HCT116 (cell line): ENCODE data around the gene PDGFD.

Experiments used
- CTCF ChIP-seq, 3 experiments: fragments of 200-600 bp in 1 of 3; sonication (generic) in 1 of 3; IDR thresholded peaks in 2 of 3; conservative IDR thresholded peaks in 1 of 3; 2 replicates each; pipeline ENCODE4 v1.5.1; 2012 to 2017; ENCODE audit warnings: low read depth in 2 of 3, low read length in 2 of 3, antibody characterized with exemption in 1 of 3, borderline replicate concordance in 1 of 3, control low read depth in 1 of 3, mild to moderate bottlenecking in 1 of 3, mixed read lengths in 1 of 3, mixed run types in 1 of 3, moderate library complexity in 1 of 3; ENCODE audit not compliant: insufficient read depth in 1 of 3
- FOSL1 ChIP-seq: IDR thresholded peaks from 2 replicates; pipeline ENCODE4 v1.6.1; 2012; ENCODE audit warnings: low read depth
- JUND ChIP-seq: IDR thresholded peaks from 2 replicates; pipeline ENCODE4 v1.6.1; 2012
- POLR2A ChIP-seq: IDR thresholded peaks from 2 replicates; pipeline ENCODE4 v1.7.0; 2011; ENCODE audit warnings: borderline replicate concordance; ENCODE audit not compliant: insufficient read depth, insufficient read length; ENCODE audit errors: extremely low read depth
- SIN3A ChIP-seq: IDR thresholded peaks from 2 replicates; pipeline ENCODE4 v1.6.1; 2012; ENCODE audit warnings: low read depth
- TF ChIP-seq, protein P1 (sequence below): IDR thresholded peaks from 2 replicates; pipeline ENCODE4 v1.6.1; 2012

DNA sequence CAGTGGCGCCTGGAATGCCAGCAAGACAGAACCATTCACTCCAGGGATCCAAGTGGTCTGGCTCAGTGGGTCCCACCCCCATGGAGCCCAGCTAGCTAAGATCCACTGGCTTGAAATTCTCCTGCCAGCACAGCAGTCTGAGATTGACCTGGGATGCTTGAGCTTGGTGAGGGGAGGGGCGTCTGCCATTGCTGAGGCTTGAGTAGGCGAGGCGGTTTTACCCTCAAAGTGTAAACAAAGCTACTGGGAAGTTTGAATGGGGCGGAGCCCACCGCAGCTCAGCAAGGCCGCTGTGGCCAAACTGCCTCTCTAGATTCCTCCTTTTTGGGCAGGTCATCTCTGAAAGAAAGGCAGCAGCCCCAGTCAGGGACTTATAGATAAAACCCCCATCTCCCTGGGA lies 253.2 kb downstream of the PDGFD start:
- no peak for TF ChIP-seq SIN3A
- TF ChIP-seq CTCF (IDR thresholded peaks at IDR 0.05 in 2 of 3, conservative IDR thresholded peaks at IDR 0.05 in 1 of 3; ENCODE audit: borderline replicate concordance in 1 of 3, insufficient read depth in 1 of 3, low read depth in 2 of 3, low read length in 2 of 3), result no peak
- no peak for TF ChIP-seq FOSL1
- no peak for TF ChIP-seq POLR2A
- no peak for TF ChIP-seq JUND
- TF ChIP-seq, protein P1, sequence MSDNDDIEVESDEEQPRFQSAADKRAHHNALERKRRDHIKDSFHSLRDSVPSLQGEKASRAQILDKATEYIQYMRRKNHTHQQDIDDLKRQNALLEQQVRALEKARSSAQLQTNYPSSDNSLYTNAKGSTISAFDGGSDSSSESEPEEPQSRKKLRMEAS, result no peak
